IPS-18a (cell line): ENCODE data around the gene IL2RG.

ENCODE experiments used
- H3K27ac ChIP-seq: one replicate; pipeline ENCODE4 v1.5.1; 2013; ENCODE audit warnings: low read length
- H3K27me3 ChIP-seq: one replicate; pipeline ENCODE4 v1.6.1; 2013; ENCODE audit warnings: mild to moderate bottlenecking, low read length; ENCODE audit not compliant: control insufficient read depth, insufficient read depth
- H3K36me3 ChIP-seq: one replicate; pipeline ENCODE4 v1.6.1; 2013; ENCODE audit warnings: low read depth, low read length; ENCODE audit not compliant: control insufficient read depth
- H3K4me1 ChIP-seq: one replicate; pipeline ENCODE4 v1.6.1; 2013; ENCODE audit warnings: low read depth, low read length; ENCODE audit not compliant: control insufficient read depth
- H3K4me3 ChIP-seq: one replicate; pipeline ENCODE4 v1.5.1; 2013; ENCODE audit warnings: low read length
- H3K9ac ChIP-seq: one replicate; pipeline ENCODE4 v1.6.1; 2013; ENCODE audit warnings: mild to moderate bottlenecking, low read length, moderate library complexity
- H3K9me3 ChIP-seq: one replicate; pipeline ENCODE4 v1.6.1; 2013; ENCODE audit warnings: low read depth, low read length; ENCODE audit not compliant: control insufficient read depth

IL2RG gene

DNA sequence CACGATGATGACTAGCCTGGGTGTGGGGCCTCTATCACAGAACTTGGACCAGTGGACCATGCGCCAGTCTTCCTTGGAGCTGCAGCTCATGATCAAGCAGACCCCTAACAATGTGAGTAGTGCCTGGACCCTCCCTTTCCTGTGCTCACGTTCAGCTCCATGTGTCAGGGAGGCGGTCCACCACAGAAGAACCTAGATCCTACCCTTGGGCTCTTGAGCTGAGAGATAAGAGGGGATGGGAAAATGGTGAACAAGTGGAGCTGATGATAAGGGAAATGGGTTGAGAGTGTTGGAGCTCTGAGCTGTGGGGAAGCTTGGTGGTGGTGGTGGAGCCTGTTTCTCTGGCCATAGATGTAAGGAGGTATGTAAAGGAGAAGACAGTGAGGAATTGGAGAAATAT, 20.1 kb upstream of the IL2RG start:
- Histone ChIP-seq H3K27ac (no peak overlapping the region), H3K9me3 (peaks cover 2% of the 10 kb centered on the region), H3K4me3 (no peak overlapping the region), H3K9ac (no peak overlapping the region), H3K27me3 (no peaks in the 10 kb centered on the region), H3K4me1 (no peaks in the 10 kb centered on the region), H3K36me3 (peaks cover 43% of the 10 kb centered on the region)

GRCh38 chrX:71128915-71129765, 17.8 kb upstream of the IL2RG start:
- H3K4me1 ChIP-seq, result no peaks in the 10 kb centered on the region
- no peak overlapping the region for H3K4me3 ChIP-seq
- peaks cover 48% of the 10 kb centered on the region for H3K36me3 ChIP-seq
- no peak overlapping the region for H3K27ac ChIP-seq
- peaks cover 2% of the 10 kb centered on the region for H3K9me3 ChIP-seq
- no peak overlapping the region for H3K9ac ChIP-seq
- no peaks in the 10 kb centered on the region for H3K27me3 ChIP-seq

GRCh38 chrX:71128166-71128833, 16.9 kb upstream of the IL2RG start:
- peaks cover 55% of the 10 kb centered on the region for H3K36me3 ChIP-seq
- no peak overlapping the region for H3K4me3 ChIP-seq
- H3K9me3 ChIP-seq, result peaks cover 2% of the 10 kb centered on the region
- H3K27me3 ChIP-seq, result no peaks in the 10 kb centered on the region
- no peak overlapping the region for H3K27ac ChIP-seq
- no peak overlapping the region for H3K9ac ChIP-seq
- no peaks in the 10 kb centered on the region for H3K4me1 ChIP-seq

- no peak overlapping the region for H3K27ac ChIP-seq
- no peaks in the 10 kb centered on the region for H3K4me1 ChIP-seq
- H3K9ac ChIP-seq, result peak overlapping the region; percentile 36
- H3K9me3 ChIP-seq, result no peaks in the 10 kb centered on the region
- H3K27me3 ChIP-seq, result no peaks in the 10 kb centered on the region
- peaks cover 24% of the 10 kb centered on the region for H3K36me3 ChIP-seq
- H3K4me3 ChIP-seq, result peak overlapping the region; percentile 71
Observed at GRCh38 chrX:71118985-71119535, 7.7 kb upstream of the IL2RG start.

DNA sequence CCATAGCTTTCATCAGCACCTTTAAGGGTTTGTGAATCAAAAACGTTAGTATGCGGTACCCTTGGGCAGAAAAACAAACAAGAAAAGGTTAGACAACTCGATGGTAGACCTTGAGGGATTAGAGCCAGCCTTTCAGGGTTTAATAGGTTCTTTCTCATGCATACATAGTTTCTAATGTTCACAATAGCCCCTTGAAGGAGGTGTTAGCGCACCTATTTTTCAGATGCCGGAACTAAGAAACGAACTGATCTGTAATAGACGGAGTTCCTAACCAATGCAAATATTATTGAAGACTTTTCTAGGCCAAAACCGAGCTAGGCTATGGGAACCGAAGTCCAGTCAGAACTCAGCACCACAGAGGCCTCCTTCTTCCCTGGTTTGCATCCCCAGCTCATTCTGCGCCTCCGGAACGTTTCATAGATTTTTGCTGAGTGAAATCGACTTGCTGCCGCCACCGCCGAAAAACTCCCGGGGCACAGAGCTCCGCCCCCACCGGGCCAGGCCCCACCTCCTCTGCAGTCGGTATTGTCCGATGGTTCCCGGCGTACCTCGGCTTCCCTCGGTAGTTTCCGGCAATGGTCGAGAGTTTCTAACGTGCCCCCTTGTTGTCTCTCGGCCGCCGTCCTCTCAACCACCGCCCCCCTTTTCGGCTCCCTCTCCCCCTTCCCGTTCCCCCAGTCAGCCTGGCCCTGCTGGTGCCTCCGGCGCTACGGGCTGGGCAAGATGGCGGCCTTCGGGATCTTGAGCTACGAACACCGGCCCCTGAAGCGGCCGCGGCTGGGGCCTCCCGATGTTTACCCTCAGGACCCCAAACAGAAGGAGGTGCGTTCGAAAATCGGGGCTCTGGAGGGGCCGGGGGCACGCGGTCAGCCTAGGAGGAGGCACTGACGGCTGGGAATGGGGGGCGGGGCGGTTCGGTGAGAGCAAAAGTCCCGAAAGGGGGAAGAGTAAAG, 6.9 kb upstream of the IL2RG start, which contains the start of gene MED12:
Gene MED12, plus strand, starts transcription at position 565 of the 953 bp plus-strand sequence. Its CDS starts 159 bp downstream, at position 724.
- Histone ChIP-seq H3K27me3 (no peaks in the 10 kb centered on the region), H3K9me3 (no peaks in the 10 kb centered on the region), H3K27ac (no peak within 1 kb of the TSS), H3K9ac (peak within 1 kb of the TSS; percentile 36), H3K36me3 (peaks cover 17% of the 10 kb centered on the region), H3K4me1 (no peaks in the 10 kb centered on the region), H3K4me3 (peak within 1 kb of the TSS; percentile 71)

GRCh38 chrX:71117358-71117757, 6.0 kb upstream of the IL2RG start:
- H3K36me3 ChIP-seq, result peaks cover 9% of the 10 kb centered on the region
- no peaks in the 10 kb centered on the region for H3K9me3 ChIP-seq
- no peak overlapping the region for H3K9ac ChIP-seq
- peak overlapping the region; percentile 71 for H3K4me3 ChIP-seq
- H3K27me3 ChIP-seq, result no peaks in the 10 kb centered on the region
- H3K4me1 ChIP-seq, result no peaks in the 10 kb centered on the region
- no peak overlapping the region for H3K27ac ChIP-seq

DNA sequence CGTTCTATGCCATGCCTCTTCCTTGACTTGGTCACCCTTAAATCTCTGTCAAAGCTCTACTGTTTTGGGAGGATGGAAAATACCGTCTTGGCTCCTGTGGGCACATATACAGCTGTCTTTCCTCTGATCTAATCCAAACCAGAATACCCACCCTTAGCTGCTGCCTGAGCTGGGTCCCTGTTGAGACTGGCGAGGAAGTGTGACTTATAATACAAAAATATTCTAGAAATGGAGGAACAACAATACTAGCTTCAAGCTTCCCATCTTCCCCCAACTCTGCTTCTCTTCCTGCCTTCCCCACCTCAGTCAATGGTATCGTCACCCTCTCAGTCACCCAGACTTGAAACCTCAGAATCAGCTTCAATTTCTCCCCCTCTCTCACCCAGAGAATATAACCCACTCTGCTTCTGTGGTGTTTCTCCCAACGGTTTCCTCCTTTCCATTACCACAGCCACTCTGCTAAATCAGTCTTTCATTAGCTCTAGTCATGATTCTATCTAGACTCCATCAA, 599 bp upstream of the IL2RG start:
- Histone ChIP-seq H3K27ac (no peak overlapping the region), H3K9ac (no peak overlapping the region), H3K4me3 (no peak overlapping the region), H3K36me3 (no peaks in the 10 kb centered on the region), H3K27me3 (no peaks in the 10 kb centered on the region), H3K9me3 (peaks cover 12% of the 10 kb centered on the region), H3K4me1 (no peaks in the 10 kb centered on the region)

- Histone ChIP-seq H3K4me3 (no peak overlapping the region), H3K9ac (no peak overlapping the region), H3K4me1 (no peaks in the 10 kb centered on the region), H3K36me3 (no peaks in the 10 kb centered on the region), H3K27me3 (no peaks in the 10 kb centered on the region), H3K27ac (no peak overlapping the region), H3K9me3 (peaks cover 12% of the 10 kb centered on the region)
Observed at GRCh38 chrX:71109051-71109450, 2.3 kb downstream of the IL2RG start.

- Histone ChIP-seq H3K27ac (no peak overlapping the region), H3K4me1 (peaks cover 3% of the 10 kb centered on the region), H3K9me3 (peaks cover 12% of the 10 kb centered on the region), H3K4me3 (no peak overlapping the region), H3K36me3 (no peaks in the 10 kb centered on the region), H3K9ac (no peak overlapping the region), H3K27me3 (no peaks in the 10 kb centered on the region)
Observed at GRCh38 chrX:71107762-71108360, 3.5 kb downstream of the IL2RG start.

GRCh38 chrX:71107245-71107644, 4.1 kb downstream of the IL2RG start:
- Histone ChIP-seq H3K4me3 (no peak overlapping the region), H3K9ac (no peak overlapping the region), H3K4me1 (peaks cover 3% of the 10 kb centered on the region), H3K9me3 (peaks cover 12% of the 10 kb centered on the region), H3K27me3 (no peaks in the 10 kb centered on the region), H3K36me3 (no peaks in the 10 kb centered on the region), H3K27ac (no peak overlapping the region)
